Measurements from ENCODE around the gene SLC19A1.

The SLC19A1 gene

GRCh38 chr21:45582128-45582527 is 39.9 kb upstream of the SLC19A1 start:
- ChIA-PET CTCF (no interaction called here), POLR2A (no interaction called here)
- DNase-seq (ENCODE audit: low read depth, low spot score): no peak
- TF ChIP-seq, protein P1, sequence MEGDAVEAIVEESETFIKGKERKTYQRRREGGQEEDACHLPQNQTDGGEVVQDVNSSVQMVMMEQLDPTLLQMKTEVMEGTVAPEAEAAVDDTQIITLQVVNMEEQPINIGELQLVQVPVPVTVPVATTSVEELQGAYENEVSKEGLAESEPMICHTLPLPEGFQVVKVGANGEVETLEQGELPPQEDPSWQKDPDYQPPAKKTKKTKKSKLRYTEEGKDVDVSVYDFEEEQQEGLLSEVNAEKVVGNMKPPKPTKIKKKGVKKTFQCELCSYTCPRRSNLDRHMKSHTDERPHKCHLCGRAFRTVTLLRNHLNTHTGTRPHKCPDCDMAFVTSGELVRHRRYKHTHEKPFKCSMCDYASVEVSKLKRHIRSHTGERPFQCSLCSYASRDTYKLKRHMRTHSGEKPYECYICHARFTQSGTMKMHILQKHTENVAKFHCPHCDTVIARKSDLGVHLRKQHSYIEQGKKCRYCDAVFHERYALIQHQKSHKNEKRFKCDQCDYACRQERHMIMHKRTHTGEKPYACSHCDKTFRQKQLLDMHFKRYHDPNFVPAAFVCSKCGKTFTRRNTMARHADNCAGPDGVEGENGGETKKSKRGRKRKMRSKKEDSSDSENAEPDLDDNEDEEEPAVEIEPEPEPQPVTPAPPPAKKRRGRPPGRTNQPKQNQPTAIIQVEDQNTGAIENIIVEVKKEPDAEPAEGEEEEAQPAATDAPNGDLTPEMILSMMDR (IDR thresholded peaks at IDR 0.05; ENCODE audit: insufficient read depth, low read length, missing control alignments): no peak
- no peak overlapping the region for H3K4me3 ChIP-seq (ENCODE audit: low read depth, low read length)

DNA sequence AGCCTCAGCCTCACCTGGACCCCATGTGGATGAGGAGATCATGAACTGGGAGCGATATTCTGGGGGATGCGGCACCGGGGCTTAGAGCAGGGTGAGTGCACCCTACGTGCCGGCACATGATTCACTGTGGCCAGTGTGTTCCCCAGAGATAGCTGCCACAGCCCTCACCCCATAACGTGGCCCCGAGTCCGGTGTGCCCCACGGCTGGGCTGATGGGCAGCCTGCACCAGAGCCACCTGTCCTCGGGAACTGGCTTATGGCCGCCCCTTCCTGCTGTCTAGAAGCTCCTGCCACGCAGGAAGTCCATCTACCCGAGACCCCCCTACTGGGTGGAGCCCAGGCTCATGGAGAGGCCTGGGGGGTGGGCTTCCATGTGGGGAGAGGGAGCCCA is 39.1 kb upstream of the SLC19A1 start:
- no peak overlapping the region for H3K4me3 ChIP-seq (ENCODE audit: low read depth, low read length)
- POLR2A ChIA-PET: no interaction called here
- CTCF ChIA-PET: interaction anchor here (1.0 to 1.6 kb wide), 3 partner anchors 9 to 25 kb away, joined by 3 to 9 read pairs (median 3); no protein-coding TSS in a partner anchor
- TF ChIP-seq, protein P1 (IDR thresholded peaks at IDR 0.05; ENCODE audit: insufficient read depth, low read length, missing control alignments): no peak
- DNase-seq (ENCODE audit: low read depth, low spot score): no peak

GRCh38 chr21:45580576-45581321 is 38.5 kb upstream of the SLC19A1 start:
- ChIA-PET POLR2A (no interaction called here), CTCF (interaction anchor here (1.0 to 1.6 kb wide), 3 partner anchors 8 to 24 kb away, joined by 3 to 9 read pairs (median 3); no protein-coding TSS in a partner anchor)
- TF ChIP-seq, protein P1 (IDR thresholded peaks at IDR 0.05; ENCODE audit: insufficient read depth, low read length, missing control alignments): no peak
- no peak for DNase-seq (ENCODE audit: low read depth, low spot score)
- H3K4me3 ChIP-seq (ENCODE audit: low read depth, low read length): no peak overlapping the region

DNA sequence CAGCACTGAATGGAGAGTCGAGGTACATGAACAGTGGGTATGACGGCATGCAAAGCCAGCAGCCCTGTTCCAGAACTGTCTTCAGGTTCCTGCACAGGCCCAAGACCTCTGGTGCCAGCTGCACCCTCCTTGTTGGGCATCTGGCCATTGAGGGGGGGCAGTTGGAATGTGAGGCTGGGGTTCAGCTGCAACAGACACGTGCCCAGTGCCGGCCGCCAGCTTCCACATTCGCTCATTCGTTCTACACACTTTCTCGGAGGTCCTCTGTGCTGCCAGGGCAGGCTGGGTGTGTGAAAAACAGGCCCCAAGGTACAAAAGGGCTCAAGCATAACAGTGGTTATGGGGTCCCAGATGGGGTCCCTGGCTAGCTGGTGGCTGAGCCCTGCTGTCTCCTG is 37.9 kb upstream of the SLC19A1 start:
- ChIA-PET POLR2A (no interaction called here), CTCF (interaction anchor here (1.6 kb wide), 1 partner anchor 17 kb away, joined by 9 read pairs; no protein-coding TSS in a partner anchor)
- no peak for DNase-seq (ENCODE audit: low read depth, low spot score)
- no peak overlapping the region for H3K4me3 ChIP-seq (ENCODE audit: low read depth, low read length)
- TF ChIP-seq, protein P1 (IDR thresholded peaks at IDR 0.05; ENCODE audit: insufficient read depth, low read length, missing control alignments): no peak

DNA sequence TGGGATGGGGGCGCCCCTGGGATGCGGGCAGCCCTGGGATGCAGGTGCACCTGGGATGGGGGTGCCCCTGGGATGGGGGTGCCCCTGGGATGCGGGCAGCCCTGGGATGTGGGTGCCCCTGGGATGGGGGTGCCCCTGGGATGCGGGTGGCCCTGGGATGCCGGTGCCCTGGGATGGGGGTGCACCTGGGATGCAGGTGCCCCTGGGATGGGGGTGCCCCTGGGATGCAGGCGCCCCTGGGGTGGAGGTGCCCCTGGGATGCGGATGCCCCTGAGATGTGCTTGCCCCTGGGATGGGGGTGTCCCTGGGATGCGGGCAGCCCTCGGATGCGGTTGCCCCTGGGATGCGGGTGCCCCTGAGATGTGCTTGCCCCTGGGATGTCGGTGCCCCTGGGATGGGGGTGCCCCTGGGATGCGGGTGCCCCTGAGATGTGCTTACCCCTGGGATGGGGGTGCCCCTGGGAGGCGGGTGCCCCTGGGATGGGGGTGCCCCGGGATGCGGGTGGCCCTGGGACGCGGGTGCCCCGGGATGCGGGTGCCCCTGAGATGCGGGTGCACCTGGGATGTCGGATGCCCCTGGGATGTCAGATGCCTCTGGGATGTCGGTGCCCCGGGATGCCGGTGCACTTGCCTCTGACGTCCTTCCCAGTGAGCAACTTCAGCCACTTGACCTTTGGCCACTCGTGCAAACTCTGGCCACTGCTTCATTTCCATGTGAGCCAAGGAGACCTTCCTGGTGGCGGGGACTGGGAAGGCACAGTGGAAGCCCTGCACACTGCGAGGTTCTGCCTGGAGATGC is 37.3 kb upstream of the SLC19A1 start:
- TF ChIP-seq, protein P1 (IDR thresholded peaks at IDR 0.05; ENCODE audit: insufficient read depth, low read length, missing control alignments): no peak
- CTCF ChIA-PET: no interaction called here
- DNase-seq (ENCODE audit: low read depth, low spot score): no peak

DNA sequence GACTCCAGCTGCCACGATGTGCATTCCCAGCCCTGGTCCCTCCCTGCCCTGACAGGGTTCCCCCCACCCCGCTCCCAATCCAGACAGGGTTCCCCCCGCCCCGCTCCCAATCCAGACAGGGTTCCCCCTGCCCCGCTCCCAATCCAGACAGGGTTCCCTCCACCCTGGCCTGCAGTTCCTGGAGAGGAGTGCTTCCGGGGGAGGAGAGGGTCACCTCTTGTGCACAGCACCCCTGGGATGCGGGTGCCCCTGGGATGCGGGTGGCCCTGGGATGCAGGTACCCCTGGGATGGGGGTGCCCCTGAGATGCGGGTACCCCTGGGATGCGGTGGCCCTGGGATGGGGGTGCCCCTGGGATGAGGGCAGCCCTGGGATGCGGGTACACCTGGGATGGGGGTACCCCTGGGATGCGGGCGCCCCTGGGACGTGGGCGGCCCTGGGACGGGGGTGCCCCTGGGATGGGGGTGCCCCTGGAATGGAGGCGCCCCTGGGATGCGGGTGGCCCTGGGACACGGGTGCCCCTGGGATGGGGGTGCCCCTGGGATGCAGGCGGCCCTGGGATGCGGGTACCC is 36.7 kb upstream of the SLC19A1 start:
- no peak overlapping the region for H3K4me3 ChIP-seq (ENCODE audit: low read depth, low read length)
- TF ChIP-seq, protein P1 (IDR thresholded peaks at IDR 0.05; ENCODE audit: insufficient read depth, low read length, missing control alignments): no peak
- POLR2A ChIA-PET: no interaction called here
- no peak for DNase-seq (ENCODE audit: low read depth, low spot score)
- CTCF ChIA-PET: interaction anchor here (0.9 kb wide), 1 partner anchor 13 kb away, joined by 3 read pairs; no protein-coding TSS in a partner anchor

More for the DNA sequence above, 37.3 kb upstream of the SLC19A1 start:
- no peak overlapping the region for H3K4me3 ChIP-seq (ENCODE audit: low read depth, low read length)
- POLR2A ChIA-PET: no interaction called here

All from AG04449 (cell line).